H1 (cell line): Measurements from ENCODE around the gene DDI2. TPM values are rescaled to one million over a fixed set of nuclear protein-coding genes. Genes with fewer than 3 reads are reported as not detected.

ENCODE experiments used
- CTCF ChIA-PET: fragments of 300-600 bp; sonication (Branson Sonifier 250); formaldehyde crosslinking; loops from one replicate; lab custom pipeline; 2021; ENCODE audit not compliant: partially characterized antibody; lab: Charles Lee
- POLR2A ChIA-PET: fragments of 300-600 bp; sonication (Branson Sonifier 250); formaldehyde crosslinking; loops from one replicate; lab custom pipeline; 2021; ENCODE audit warnings: inconsistent platforms; ENCODE audit not compliant: partially characterized antibody; lab: Charles Lee
- DNase-seq, 2 experiments: peaks; one replicate each; pipeline versions ENCODE4 v3.0.0 to v3.0.0-alpha.2; 2010 to 2022; ENCODE audit warnings: low spot score in 2 of 2, low read depth in 1 of 2, mixed read lengths in 1 of 2
- FAIRE-seq: peaks from 2 replicates; lab custom pipeline; 2011; peaks lifted over from hg19 to GRCh38; lab: Jason Lieb, UNC
- H2AFZ ChIP-seq: 2 replicates; pipeline ENCODE4 v1.8.1; 2012; ENCODE audit warnings: low read length, inconsistent platforms
- H2AK5ac ChIP-seq: 2 replicates; pipeline ENCODE4 v1.6.1; 2013; ENCODE audit warnings: low read depth, low read length
- H2BK120ac ChIP-seq: replicated peaks from 2 replicates; pipeline ENCODE3; 2013; ENCODE audit warnings: low read depth, low read length, inconsistent platforms
- H2BK12ac ChIP-seq: 2 replicates; pipeline ENCODE4 v1.6.1; 2013; ENCODE audit warnings: low read depth, low read length
- H2BK15ac ChIP-seq: 2 replicates; pipeline ENCODE4 v1.6.1; 2013; ENCODE audit warnings: low read length
- H2BK20ac ChIP-seq: 2 replicates; pipeline ENCODE4 v1.6.1; 2013; ENCODE audit warnings: low read length
- H2BK5ac ChIP-seq: 2 replicates; pipeline ENCODE4 v1.6.1; 2013; ENCODE audit warnings: low read depth, low read length
- H3K14ac ChIP-seq: 2 replicates; pipeline ENCODE4 v1.6.1; 2013; ENCODE audit warnings: inconsistent platforms; ENCODE audit not compliant: insufficient read length
- H3K18ac ChIP-seq: 2 replicates; pipeline ENCODE4 v1.6.1; 2013; ENCODE audit warnings: low read length; ENCODE audit errors: extremely low read depth
- H3K23ac ChIP-seq: 2 replicates; pipeline ENCODE4 v1.6.1; 2013; ENCODE audit warnings: inconsistent platforms; ENCODE audit not compliant: insufficient read length
- H3K23me2 ChIP-seq: 2 replicates; pipeline ENCODE4 v1.6.1; 2013; ENCODE audit warnings: low read depth, low read length
- H3K27ac ChIP-seq: 2 replicates; pipeline ENCODE4 v1.6.1; 2011; ENCODE audit warnings: low read depth, low read length, inconsistent platforms
- H3K27me3 ChIP-seq, 4 experiments: replicated peaks in 1 of 4; 1 replicate in 1 of 4; 2 replicates in 3 of 4; pipeline versions ENCODE4 v1.6.1 to v1.8.1; 2011 to 2013; ENCODE audit warnings: low read length in 3 of 4, mild to moderate bottlenecking in 3 of 4, inconsistent platforms in 2 of 4, mixed read lengths in 2 of 4, moderate library complexity in 1 of 4; ENCODE audit not compliant: control insufficient read depth in 3 of 4, insufficient read depth in 3 of 4; ENCODE audit errors: extremely low read depth in 1 of 4
- H3K36me3 ChIP-seq, 4 experiments: 2 replicates each; pipeline versions ENCODE4 v1.6.1 to v1.8.1; 2011 to 2013; ENCODE audit warnings: mild to moderate bottlenecking in 4 of 4, low read length in 3 of 4, moderate library complexity in 2 of 4, control low read depth in 1 of 4, inconsistent platforms in 1 of 4; ENCODE audit not compliant: insufficient read depth in 4 of 4, control insufficient read depth in 2 of 4
- H3K4ac ChIP-seq: replicated peaks from 2 replicates; pipeline ENCODE3; 2013; ENCODE audit warnings: low read length, low read depth, mixed read lengths, inconsistent platforms; ENCODE audit not compliant: insufficient read length
- H3K4me1 ChIP-seq, 4 experiments: replicated peaks in 1 of 4; 1 replicate in 1 of 4; 2 replicates in 3 of 4; pipeline versions ENCODE4 v1.6.1 to v1.8.1; 2011 to 2013; ENCODE audit warnings: low read length in 3 of 4, inconsistent platforms in 2 of 4, mixed read lengths in 1 of 4; ENCODE audit not compliant: insufficient read depth in 4 of 4, control insufficient read depth in 3 of 4
- H3K4me2 ChIP-seq, 2 experiments: 2 replicates each; pipeline versions ENCODE4 v1.6.1 to v1.8.1; 2011 to 2013; ENCODE audit warnings: low read depth in 2 of 2, low read length in 2 of 2, control low read depth in 1 of 2, inconsistent platforms in 1 of 2, mild to moderate bottlenecking in 1 of 2; ENCODE audit not compliant: insufficient read depth in 1 of 2
- H3K4me3 ChIP-seq, 4 experiments: fragments of 200-600, 300-600 bp in 1 of 4; sonication (generic), shearing (Covaris generic), sonication (Bioruptor Twin) in 1 of 4; 2 replicates each; pipeline versions ENCODE4 v1.5.1 to v1.8.1; 2011 to 2016; ENCODE audit warnings: low read length in 4 of 4, low read depth in 3 of 4, control low read depth in 2 of 4, inconsistent platforms in 2 of 4, mild to moderate bottlenecking in 2 of 4, mixed read lengths in 1 of 4, moderate library complexity in 1 of 4; ENCODE audit not compliant: insufficient read depth in 2 of 4; ENCODE audit errors: extremely low read depth in 1 of 4
- H3K56ac ChIP-seq: replicated peaks from 2 replicates; pipeline ENCODE3; 2013; ENCODE audit warnings: low read depth, mild to moderate bottlenecking, mixed read lengths, low read length, inconsistent platforms; ENCODE audit not compliant: insufficient read length
- H3K79me1 ChIP-seq: 2 replicates; pipeline ENCODE4 v1.6.1; 2013; ENCODE audit warnings: low read depth, low read length, control low read depth
- H3K79me2 ChIP-seq, 2 experiments: 2 replicates each; pipeline versions ENCODE4 v1.6.1 to v1.8.1; 2012 to 2013; ENCODE audit warnings: low read length in 2 of 2, mild to moderate bottlenecking in 2 of 2, inconsistent platforms in 1 of 2; ENCODE audit not compliant: insufficient read depth in 2 of 2, control insufficient read depth in 1 of 2
- H3K9ac ChIP-seq, 4 experiments: replicated peaks in 1 of 4; 1 replicate in 1 of 4; 2 replicates in 3 of 4; pipeline versions ENCODE4 v1.6.1 to v1.8.1; 2011 to 2013; ENCODE audit warnings: low read depth in 3 of 4, low read length in 3 of 4, control low read depth in 2 of 4, mild to moderate bottlenecking in 2 of 4, moderate library complexity in 2 of 4, inconsistent platforms in 1 of 4; ENCODE audit errors: extremely low read depth in 1 of 4
- H3K9me3 ChIP-seq, 2 experiments: 2 replicates each; pipeline versions ENCODE4 v1.6.1 to v1.8.1; 2012 to 2013; ENCODE audit warnings: mild to moderate bottlenecking in 2 of 2, moderate library complexity in 2 of 2, control low read depth in 1 of 2, inconsistent platforms in 1 of 2, low read depth in 1 of 2, low read length in 1 of 2, mixed read lengths in 1 of 2; ENCODE audit not compliant: insufficient read depth in 2 of 2
- H4K20me1 ChIP-seq, 2 experiments: replicated peaks in 1 of 2; 2 replicates each; pipeline versions ENCODE3 to v1.8.1; 2011 to 2013; ENCODE audit warnings: inconsistent platforms in 2 of 2, low read length in 2 of 2, mild to moderate bottlenecking in 1 of 2; ENCODE audit not compliant: insufficient read depth in 2 of 2, control insufficient read depth in 1 of 2
- H4K5ac ChIP-seq: 2 replicates; pipeline ENCODE4 v1.6.1; 2013; ENCODE audit warnings: low read length, low read depth, mixed read lengths, inconsistent platforms; ENCODE audit not compliant: insufficient read length
- H4K8ac ChIP-seq: 2 replicates; pipeline ENCODE4 v1.8.0; 2013; ENCODE audit warnings: mild to moderate bottlenecking, moderate library complexity, low read length, inconsistent platforms; ENCODE audit not compliant: insufficient read depth; ENCODE audit errors: extremely low read depth
- H4K91ac ChIP-seq: replicated peaks from 2 replicates; pipeline ENCODE3; 2013; ENCODE audit warnings: low read length, mixed read lengths, inconsistent platforms; ENCODE audit not compliant: insufficient read length
- ASH2L ChIP-seq: fragments of 200-600, 300-600 bp; sonication (generic); IDR thresholded peaks from one replicate; pipeline ENCODE4 v1.7.1; 2017; ENCODE audit warnings: low read length
- CBX5 ChIP-seq: fragments of 300-800, 300-1000 bp; sonication (generic); IDR thresholded peaks from 2 replicates; pipeline ENCODE4 v1.7.1; 2016; ENCODE audit warnings: antibody characterized with exemption, low read length, low read depth
- CTBP2 ChIP-seq: IDR thresholded peaks from 2 replicates; pipeline ENCODE4 v1.7.0; 2011; ENCODE audit warnings: borderline replicate concordance, mild to moderate bottlenecking, moderate library complexity, mixed read lengths, low read length; ENCODE audit not compliant: insufficient read depth, insufficient read length
- HDAC2 ChIP-seq, 2 experiments: fragments of 300-600 bp in 1 of 2; sonication (generic) in 1 of 2; IDR thresholded peaks; 2 replicates each; pipeline ENCODE4 v1.6.1; 2011 to 2012; ENCODE audit warnings: low read depth in 2 of 2, low read length in 2 of 2, mild to moderate bottlenecking in 2 of 2, moderate library complexity in 2 of 2, borderline replicate concordance in 1 of 2, inconsistent platforms in 1 of 2
- KDM1A ChIP-seq: fragments of 200-600, 300-600 bp; sonication (generic); IDR thresholded peaks from 2 replicates; pipeline ENCODE4 v1.7.1; 2016; ENCODE audit warnings: mild to moderate bottlenecking, low read length, borderline replicate concordance
- KDM4A ChIP-seq: IDR thresholded peaks from one replicate; pipeline ENCODE4 v1.7.1; 2012; ENCODE audit warnings: low read depth, mild to moderate bottlenecking, moderate library complexity, low read length, inconsistent platforms; ENCODE audit not compliant: severe bottlenecking
- MAFK ChIP-seq: IDR thresholded peaks from 2 replicates; pipeline ENCODE4 v1.6.1; 2012; ENCODE audit warnings: low read depth, mild to moderate bottlenecking, improper control_type of control experiment, low read length
- POLR2A ChIP-seq, 2 experiments: IDR thresholded peaks; 1 replicate in 1 of 2; 2 replicates in 1 of 2; pipeline ENCODE4 v1.6.1; 2011; ENCODE audit warnings: low read depth in 2 of 2, low read length in 2 of 2, mild to moderate bottlenecking in 2 of 2; ENCODE audit errors: control extremely low read depth in 1 of 2
- POU5F1 ChIP-seq: IDR thresholded peaks from 2 replicates; pipeline ENCODE4 v1.6.1; 2011; ENCODE audit warnings: low read depth, mild to moderate bottlenecking, low read length, moderate library complexity
- RAD21 ChIP-seq, 2 experiments: IDR thresholded peaks in 1 of 2; conservative IDR thresholded peaks in 1 of 2; 2 replicates each; pipeline ENCODE4 v1.6.1; 2011; ENCODE audit warnings: low read depth in 2 of 2, low read length in 2 of 2, improper control_type of control experiment in 1 of 2, inconsistent platforms in 1 of 2, mild to moderate bottlenecking in 1 of 2, moderate library complexity in 1 of 2
- RXRA ChIP-seq: IDR thresholded peaks from 2 replicates; pipeline ENCODE4 v1.6.1; 2011; ENCODE audit warnings: low read depth, mild to moderate bottlenecking, low read length, moderate library complexity; ENCODE audit not compliant: insufficient read depth
- SP2 ChIP-seq: IDR thresholded peaks from 2 replicates; pipeline ENCODE4 v1.6.1; 2012; ENCODE audit warnings: mild to moderate bottlenecking, low read length, inconsistent platforms
- YY1 ChIP-seq: IDR thresholded peaks from 2 replicates; pipeline ENCODE4 v1.6.1; 2011; ENCODE audit warnings: low read depth, mild to moderate bottlenecking, low read length
- WGBS, 2 experiments: shearing (Covaris generic) in 1 of 2; methylation state at CpG; one replicate each; pipeline versions ENCODE4 v1.1.6 to v1.1.7; 2013 to 2015; ENCODE audit warnings: low lambda C conversion rate in 2 of 2, mixed read lengths in 2 of 2, inconsistent platforms in 1 of 2, low coverage in 1 of 2, missing lambda C conversion rate in 1 of 2; ENCODE audit not compliant: insufficient replicate concordance in 2 of 2, insufficient coverage in 1 of 2, insufficient read length in 1 of 2; ENCODE audit errors: extremely low coverage in 1 of 2, missing lambda C conversion rate in 1 of 2; 5-methylcytosine and 5-hydroxymethylcytosine counted together
- polyA plus RNA-seq, 7 experiments: library from polyadenylated mRNA; depleted of rRNA in 3 of 7; stranded (reverse) in 5 of 7; unstranded in 2 of 7; fragments of >200 nt in 5 of 7; fragments of 200-250 nt in 2 of 7; gene quantifications; 1 replicate in 5 of 7; 2 replicates in 1 of 7; 4 replicates in 1 of 7; pipeline versions ENCODE4 v1.2.1 to v1.2.3, GENCODE V29; 2011 to 2013; ENCODE audit warnings: missing spikeins in 2 of 7, mixed read lengths in 2 of 7
- total RNA-seq: library from RNA; stranded (reverse); fragmentation: NEBNext Ultra II Directional; extraction: Animal tissue kit (Norgen Biotek cat#: 25700); gene quantifications from 2 replicates; pipeline ENCODE4 v1.2.1, GENCODE V29; 2021

Gene DDI2
- total and polyA plus RNA-seq, 2 of the 8 experiments (the other 6 are each of a cell fraction or from before 2014, with no cell fraction given), result 7.7 to 38.3 TPM

DNA sequence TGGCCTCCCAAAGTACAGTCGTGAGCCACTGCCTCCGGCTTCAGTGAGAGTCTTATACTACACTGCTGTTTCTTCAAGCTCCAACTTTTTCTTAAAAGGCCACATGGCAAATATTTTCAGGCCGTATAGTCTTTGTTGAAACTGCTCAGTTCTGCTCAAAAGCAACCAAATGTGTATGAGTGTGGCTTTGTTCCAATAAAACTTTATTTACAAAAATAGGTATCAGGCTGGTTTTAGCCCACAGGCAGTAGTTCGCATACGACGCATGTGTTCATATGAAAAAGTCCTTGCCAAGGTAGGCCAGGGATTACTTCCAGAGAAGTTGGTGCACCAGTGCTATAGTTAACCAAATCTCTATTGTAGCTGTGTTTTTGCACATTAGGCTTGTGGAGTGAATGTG is 73.1 kb downstream of the DDI2 start:
- H4K8ac ChIP-seq, result no peak overlapping the region
- WGBS, 2 experiments, result 95% methylated on average over 6 of the region's 6 CpGs; no CpG with 5 or more reads in 1 of the 2 experiments
- CTCF ChIA-PET, result interaction anchor here (0.6 kb wide), 1 partner anchor 286 kb away, joined by 3 read pairs; no protein-coding TSS in a partner anchor
- DNase-seq (no peak), FAIRE-seq (no peak)
- no peak overlapping the region for H4K5ac ChIP-seq
- H3K23ac ChIP-seq, result no peak overlapping the region
- H2AK5ac ChIP-seq, result no peak overlapping the region
- H3K27ac ChIP-seq, result no peak overlapping the region
- H3K4ac ChIP-seq, result no peak overlapping the region
- no peaks in the 10 kb centered on the region for H3K27me3 ChIP-seq
- peaks cover 6 to 42% of the 10 kb centered on the region in 2 experiments for H3K79me2 ChIP-seq
- H3K79me1 ChIP-seq, result peaks cover 3% of the 10 kb centered on the region
- H2BK5ac ChIP-seq, result no peak overlapping the region
- H3K4me2 ChIP-seq, result no peak overlapping the region
- no peak for TF ChIP-seq RXRA
- TF ChIP-seq YY1, result no peak
- no peak for TF ChIP-seq SP2
- TF ChIP-seq KDM1A, result no peak
- TF ChIP-seq MAFK, result no peak
- no peak for TF ChIP-seq POLR2A (IDR thresholded peaks at IDR 0.05; ENCODE audit: control extremely low read depth in 1 of 2, low read depth in 2 of 2, low read length in 2 of 2)
- no peak for TF ChIP-seq POU5F1
- TF ChIP-seq HDAC2 (IDR thresholded peaks at IDR 0.05; ENCODE audit: borderline replicate concordance in 1 of 2, low read depth in 2 of 2, low read length in 2 of 2), result no peak
- no peak for TF ChIP-seq KDM4A
- TF ChIP-seq ASH2L, result no peak
- TF ChIP-seq CTBP2, result no peak
- TF ChIP-seq RAD21 (IDR thresholded peaks at IDR 0.05 in 1 of 2, conservative IDR thresholded peaks at IDR 0.05 in 1 of 2; ENCODE audit: low read depth in 2 of 2, low read length in 2 of 2), result no peak
- no peak for TF ChIP-seq CBX5
- no peak overlapping the region for H2AFZ ChIP-seq
- H2BK12ac ChIP-seq, result no peak overlapping the region
- H3K36me3 ChIP-seq, result no peaks in the 10 kb centered on the region
- no peak overlapping the region for H3K14ac ChIP-seq
- no peak overlapping the region for H2BK15ac ChIP-seq
- H3K4me3 ChIP-seq, result no peak overlapping the region
- H4K91ac ChIP-seq, result no peak overlapping the region
- no peak overlapping the region for H3K9ac ChIP-seq
- H3K23me2 ChIP-seq, result no peaks in the 10 kb centered on the region; the same call in 1 of the 2 replicates
- POLR2A ChIA-PET, result no interaction called here
- peaks cover 0 to 7% of the 10 kb centered on the region in 2 experiments for H4K20me1 ChIP-seq
- no peaks in the 10 kb centered on the region for H3K4me1 ChIP-seq
- no peak overlapping the region for H2BK120ac ChIP-seq
- no peak overlapping the region for H3K18ac ChIP-seq
- H3K9me3 ChIP-seq, result no peaks in the 10 kb centered on the region
- H2BK20ac ChIP-seq, result no peak overlapping the region
- H3K56ac ChIP-seq, result no peak overlapping the region
